ENCODE measurements around the gene KIAA1671. TPM values are rescaled to one million over a fixed set of nuclear protein-coding genes. Genes with fewer than 3 reads are reported as not detected.
A peak's percentile ranks its signal among the peaks of the same experiment; 100 is the strongest.

Gene KIAA1671
- total and polyA plus RNA-seq, 2 of the 13 experiments (the other 11 are each of a cell fraction or from before 2014, with no cell fraction given), result 13.5 to 13.6 TPM

GRCh38 chr22:24950272-24950902, 2.1 kb upstream of the KIAA1671 start (continued):
- TF ChIP-seq ATF6 (CRISPR knock-in tag; conservative IDR thresholded peaks at IDR 0.05) (no peak), ZBTB7B (CRISPR knock-in tag; IDR thresholded peaks at IDR 0.05) (no peak), NCOR1 (IDR thresholded peaks at IDR 0.05; ENCODE audit: borderline replicate concordance, low read length) (no peak), ELF3 (CRISPR knock-in tag; IDR thresholded peaks at IDR 0.05) (peak; percentile 25; the same call in 1 of the 2 replicates), GABPA (IDR thresholded peaks at IDR 0.05; ENCODE audit: low read depth, low read length) (peak; percentile 71), GABPA (CRISPR knock-in tag; IDR thresholded peaks at IDR 0.05; ENCODE audit: low read depth) (peak; percentile 92), NR2F1 (CRISPR knock-in tag; IDR thresholded peaks at IDR 0.05) (no peak), ZNF143 (CRISPR knock-in tag; IDR thresholded peaks at IDR 0.05) (peak; percentile 89), ZNF607 (CRISPR knock-in tag; IDR thresholded peaks at IDR 0.05; ENCODE audit: borderline replicate concordance) (no peak), GABPB1 (CRISPR knock-in tag; IDR thresholded peaks at IDR 0.05) (peak; percentile 87), ELF1 (CRISPR knock-in tag; IDR thresholded peaks at IDR 0.05) (peak; percentile 91)
- TF ChIP-seq, protein P1, sequence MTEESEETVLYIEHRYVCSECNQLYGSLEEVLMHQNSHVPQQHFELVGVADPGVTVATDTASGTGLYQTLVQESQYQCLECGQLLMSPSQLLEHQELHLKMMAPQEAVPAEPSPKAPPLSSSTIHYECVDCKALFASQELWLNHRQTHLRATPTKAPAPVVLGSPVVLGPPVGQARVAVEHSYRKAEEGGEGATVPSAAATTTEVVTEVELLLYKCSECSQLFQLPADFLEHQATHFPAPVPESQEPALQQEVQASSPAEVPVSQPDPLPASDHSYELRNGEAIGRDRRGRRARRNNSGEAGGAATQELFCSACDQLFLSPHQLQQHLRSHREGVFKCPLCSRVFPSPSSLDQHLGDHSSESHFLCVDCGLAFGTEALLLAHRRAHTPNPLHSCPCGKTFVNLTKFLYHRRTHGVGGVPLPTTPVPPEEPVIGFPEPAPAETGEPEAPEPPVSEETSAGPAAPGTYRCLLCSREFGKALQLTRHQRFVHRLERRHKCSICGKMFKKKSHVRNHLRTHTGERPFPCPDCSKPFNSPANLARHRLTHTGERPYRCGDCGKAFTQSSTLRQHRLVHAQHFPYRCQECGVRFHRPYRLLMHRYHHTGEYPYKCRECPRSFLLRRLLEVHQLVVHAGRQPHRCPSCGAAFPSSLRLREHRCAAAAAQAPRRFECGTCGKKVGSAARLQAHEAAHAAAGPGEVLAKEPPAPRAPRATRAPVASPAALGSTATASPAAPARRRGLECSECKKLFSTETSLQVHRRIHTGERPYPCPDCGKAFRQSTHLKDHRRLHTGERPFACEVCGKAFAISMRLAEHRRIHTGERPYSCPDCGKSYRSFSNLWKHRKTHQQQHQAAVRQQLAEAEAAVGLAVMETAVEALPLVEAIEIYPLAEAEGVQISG (CRISPR knock-in tag; IDR thresholded peaks at IDR 0.05), result peak; percentile 48; the same call in 1 of the 2 replicates
